Endometrium (tissue), 2 donors: ENCODE results near the gene NEBL.
"Not testable (repeated sequence)": the region's sequence is repeated elsewhere in the genome, so short reads cannot be mapped to it uniquely, and the experiment has no call there.

Experiments
- FAIRE-seq: peaks from 2 replicates; lab custom pipeline; 2012; peaks lifted over from hg19 to GRCh38; lab: Jason Lieb, UNC
- donor health status: control.
- donor health status: control.

The NEBL gene, protein sequence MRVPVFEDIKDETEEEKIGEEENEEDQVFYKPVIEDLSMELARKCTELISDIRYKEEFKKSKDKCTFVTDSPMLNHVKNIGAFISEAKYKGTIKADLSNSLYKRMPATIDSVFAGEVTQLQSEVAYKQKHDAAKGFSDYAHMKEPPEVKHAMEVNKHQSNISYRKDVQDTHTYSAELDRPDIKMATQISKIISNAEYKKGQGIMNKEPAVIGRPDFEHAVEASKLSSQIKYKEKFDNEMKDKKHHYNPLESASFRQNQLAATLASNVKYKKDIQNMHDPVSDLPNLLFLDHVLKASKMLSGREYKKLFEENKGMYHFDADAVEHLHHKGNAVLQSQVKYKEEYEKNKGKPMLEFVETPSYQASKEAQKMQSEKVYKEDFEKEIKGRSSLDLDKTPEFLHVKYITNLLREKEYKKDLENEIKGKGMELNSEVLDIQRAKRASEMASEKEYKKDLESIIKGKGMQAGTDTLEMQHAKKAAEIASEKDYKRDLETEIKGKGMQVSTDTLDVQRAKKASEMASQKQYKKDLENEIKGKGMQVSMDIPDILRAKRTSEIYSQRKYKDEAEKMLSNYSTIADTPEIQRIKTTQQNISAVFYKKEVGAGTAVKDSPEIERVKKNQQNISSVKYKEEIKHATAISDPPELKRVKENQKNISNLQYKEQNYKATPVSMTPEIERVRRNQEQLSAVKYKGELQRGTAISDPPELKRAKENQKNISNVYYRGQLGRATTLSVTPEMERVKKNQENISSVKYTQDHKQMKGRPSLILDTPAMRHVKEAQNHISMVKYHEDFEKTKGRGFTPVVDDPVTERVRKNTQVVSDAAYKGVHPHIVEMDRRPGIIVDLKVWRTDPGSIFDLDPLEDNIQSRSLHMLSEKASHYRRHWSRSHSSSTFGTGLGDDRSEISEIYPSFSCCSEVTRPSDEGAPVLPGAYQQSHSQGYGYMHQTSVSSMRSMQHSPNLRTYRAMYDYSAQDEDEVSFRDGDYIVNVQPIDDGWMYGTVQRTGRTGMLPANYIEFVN

DNA sequence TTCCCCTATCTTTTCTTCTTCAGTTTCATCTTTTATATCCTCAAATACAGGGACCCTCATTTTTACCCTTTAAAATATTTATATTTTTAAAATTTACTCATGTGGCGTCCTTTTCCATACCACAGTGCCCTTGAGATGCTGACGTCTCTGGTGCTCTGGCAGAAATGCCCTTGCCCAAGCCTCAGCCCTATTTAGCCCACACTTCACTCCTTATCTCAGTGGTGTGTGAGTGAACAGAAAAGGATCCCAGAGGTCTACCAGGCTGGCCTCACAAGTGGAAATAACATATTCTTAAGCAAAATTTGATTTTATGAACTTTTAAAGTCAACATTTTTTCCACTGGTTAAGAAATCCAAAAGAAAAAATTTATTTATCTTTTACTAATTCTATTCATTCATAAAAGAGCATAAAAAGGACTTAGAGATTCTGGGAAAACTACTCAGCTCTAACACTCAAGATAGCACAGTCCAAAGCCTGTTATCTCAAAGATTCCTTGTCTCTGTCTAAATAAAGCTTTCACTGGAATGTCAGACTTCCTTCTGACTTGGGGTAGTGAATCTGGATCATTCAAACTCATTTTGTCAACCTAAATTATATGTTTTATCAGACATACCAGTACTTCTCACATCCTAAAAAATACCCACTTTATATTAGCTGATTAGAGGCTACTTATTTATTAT lies at the start of gene NEBL:
Gene NEBL, minus strand, starts transcription at position 166 of the 680 bp plus-strand sequence. Its CDS starts 106 bp downstream, at position 60.
- no peak for FAIRE-seq

DNA sequence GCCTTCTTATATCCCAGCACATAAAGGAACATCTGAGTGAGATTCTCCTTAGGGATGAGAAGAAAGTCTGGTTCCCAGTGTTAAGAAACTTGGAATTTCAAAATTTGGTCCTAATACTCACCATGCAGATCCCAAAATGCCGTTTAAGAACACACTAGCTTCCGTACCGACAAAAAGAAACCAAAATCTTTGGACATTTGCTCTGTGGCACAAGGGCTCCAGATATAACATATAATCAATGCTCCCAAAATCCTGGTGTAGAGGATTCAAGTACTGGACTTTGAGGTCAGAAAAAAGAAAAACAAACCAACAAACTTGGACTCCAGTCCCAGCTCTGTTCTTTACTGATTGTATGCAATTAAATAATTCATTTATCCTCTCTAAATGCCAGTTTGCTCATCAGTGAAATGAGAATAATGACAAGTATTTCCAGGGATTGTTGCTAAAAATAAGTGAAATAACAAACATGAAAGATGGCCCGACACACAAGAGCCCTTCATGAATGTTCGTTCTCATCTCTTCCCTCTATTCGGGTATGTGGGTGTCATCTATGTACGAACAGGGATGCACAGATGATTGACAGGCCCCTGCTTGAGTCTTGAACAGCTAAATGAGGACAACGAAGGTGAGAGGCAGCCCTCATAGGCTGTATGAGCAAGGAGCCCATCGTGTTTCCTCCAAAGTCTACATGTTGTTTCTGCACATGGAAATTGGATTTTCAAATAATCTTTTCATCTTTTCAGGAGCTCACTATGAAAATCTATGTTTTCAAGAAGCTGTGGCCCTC lies 48.6 kb upstream of the NEBL start:
- no peak for FAIRE-seq

DNA sequence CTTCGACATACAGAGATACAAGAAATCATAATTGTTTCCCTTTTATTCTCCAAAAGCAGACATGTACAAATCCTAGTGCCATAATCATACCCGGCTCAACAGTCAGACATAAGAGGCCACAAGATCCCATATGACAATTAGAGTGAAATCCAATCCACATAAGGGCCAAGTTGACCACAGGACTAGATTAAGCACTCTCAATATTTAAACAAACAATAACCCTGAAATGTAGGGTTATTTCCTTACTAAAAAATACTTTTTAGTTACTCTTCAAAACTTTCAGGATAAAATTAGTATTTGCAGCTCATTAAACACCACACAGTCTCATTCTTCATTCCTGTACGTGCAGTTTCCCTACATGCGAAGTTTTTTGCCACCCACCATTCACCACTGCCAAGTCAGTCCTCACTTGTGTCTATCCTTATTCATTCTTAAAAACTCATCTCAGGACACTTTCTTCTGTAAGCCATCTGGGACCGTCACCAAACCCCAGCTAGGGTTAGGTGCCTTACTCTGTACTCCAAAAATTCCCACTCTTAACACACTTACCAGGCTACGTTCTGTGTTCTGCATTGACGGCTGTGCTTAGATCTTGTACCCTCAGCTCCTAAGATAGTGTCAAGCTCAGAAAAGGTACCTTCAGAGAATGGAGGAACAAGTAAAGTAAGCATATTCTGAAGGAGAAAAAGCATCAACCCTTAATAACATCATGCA lies 47.8 kb upstream of the NEBL start:
- FAIRE-seq = no peak

DNA sequence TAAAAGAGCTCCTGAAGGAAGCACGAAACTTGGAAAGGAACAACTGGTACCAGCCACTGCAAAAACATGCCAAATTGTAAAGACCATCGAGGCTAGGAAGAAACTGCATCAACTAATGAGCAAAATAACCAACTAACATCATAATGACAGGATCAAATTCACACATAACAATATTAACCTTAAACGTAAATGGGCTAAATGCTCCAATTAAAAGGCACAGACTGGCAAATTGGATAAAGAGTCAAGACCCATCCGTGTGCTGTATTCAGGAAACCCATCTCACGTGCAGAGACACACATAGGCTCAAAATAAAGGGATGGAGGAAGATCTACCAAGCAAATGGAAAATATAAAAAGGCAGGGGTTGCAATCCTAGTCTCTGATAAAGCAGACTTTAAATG lies 42.3 kb upstream of the NEBL start:
- FAIRE-seq = not testable (repeated sequence)

DNA sequence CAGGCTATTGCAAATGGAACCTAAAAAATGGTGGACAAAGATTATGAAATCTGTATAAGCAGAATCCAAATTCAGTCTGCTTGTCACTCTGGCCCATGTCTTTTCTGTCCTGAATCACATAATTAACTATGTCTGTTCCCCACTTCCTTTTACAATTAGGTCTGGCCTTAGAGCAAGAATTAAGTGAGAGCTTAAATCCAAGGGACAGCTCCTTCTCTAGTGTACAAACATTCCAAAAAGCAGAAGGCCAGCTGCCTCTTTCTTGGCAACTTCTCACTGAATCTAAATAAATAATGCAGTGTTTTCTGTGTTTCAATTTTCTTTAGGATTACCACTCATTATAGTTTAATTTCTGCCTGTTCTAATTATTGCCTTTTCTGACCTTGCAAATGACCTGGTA lies 39.3 kb upstream of the NEBL start:
- FAIRE-seq = no peak

DNA sequence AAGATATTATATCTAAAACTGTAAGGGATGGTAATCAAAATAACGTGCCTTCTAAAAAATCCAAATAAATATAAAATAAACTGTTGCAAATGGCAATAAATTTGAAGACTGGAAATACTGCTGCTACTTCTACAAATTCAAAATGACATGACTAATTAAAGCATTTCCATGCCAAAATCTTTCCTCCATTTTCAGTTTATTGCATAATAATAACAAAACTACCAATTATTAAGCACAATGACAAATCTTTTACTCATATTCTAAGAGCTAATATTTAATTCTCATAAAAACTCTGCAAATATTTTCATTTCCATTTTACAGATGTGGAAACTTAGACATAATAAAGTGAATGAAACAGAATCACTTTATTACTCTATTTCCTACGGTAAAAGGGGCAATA lies 38.8 kb upstream of the NEBL start:
- no peak for FAIRE-seq

DNA sequence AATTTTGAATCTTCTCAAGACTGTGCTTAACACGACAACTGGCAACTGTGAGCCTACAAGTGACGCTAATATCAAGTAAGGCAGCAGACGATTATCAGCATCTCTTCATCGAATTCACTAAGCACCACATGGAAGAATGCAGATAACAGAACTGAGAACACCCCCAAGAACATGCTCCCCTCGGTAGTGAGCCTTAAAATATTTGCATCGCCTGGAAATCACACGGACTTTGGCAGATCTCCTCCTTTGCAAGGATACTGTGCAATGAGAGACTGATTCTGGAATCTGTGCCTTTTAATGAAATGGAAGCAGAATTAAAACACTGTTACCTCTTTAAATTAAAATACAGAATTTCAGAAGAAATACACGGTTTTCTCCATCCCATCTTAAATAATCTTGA lies 38.2 kb upstream of the NEBL start:
- FAIRE-seq = no peak

DNA sequence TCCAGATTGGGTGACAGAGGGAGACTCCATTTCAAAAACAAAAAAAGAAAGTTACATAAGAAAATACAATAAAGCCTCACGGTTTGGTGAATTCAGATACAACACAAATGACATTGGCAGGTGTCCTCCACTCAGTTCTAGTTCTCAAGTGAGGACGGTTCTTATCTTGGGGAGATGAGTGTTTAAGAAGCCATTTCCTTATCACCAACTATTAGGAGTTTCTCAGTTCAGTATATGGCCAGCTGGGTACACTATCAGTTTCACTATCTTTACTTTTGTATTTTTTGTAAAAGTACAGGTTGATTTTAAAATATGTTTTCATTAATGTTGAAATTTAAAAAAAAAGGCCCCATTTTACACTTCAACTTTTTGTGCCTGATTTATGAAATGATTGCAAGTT lies 36.6 kb upstream of the NEBL start:
- no peak for FAIRE-seq

DNA sequence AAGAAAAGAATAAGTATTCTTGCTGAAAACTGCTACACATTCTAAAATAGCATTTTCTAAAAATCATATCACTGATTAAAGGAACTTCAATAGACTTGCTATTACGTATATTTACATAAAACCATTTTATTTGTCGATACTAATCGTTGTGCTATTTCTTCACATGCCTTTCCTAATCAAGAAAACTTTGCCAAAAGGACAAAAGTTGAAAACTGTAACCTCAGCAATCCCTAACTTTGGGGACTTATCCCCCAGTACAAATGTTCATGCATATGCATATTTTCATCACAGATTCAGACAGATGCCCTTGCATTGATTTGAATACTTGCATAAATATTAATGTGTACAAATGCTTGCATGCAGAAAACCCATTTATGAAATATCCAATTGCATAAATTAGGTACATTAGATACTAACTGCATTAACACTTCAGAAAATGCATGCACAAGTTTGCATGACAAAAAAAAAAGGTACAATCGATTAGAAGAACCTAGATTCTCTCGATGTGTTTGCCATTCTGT lies 35.6 kb upstream of the NEBL start:
- no peak for FAIRE-seq

DNA sequence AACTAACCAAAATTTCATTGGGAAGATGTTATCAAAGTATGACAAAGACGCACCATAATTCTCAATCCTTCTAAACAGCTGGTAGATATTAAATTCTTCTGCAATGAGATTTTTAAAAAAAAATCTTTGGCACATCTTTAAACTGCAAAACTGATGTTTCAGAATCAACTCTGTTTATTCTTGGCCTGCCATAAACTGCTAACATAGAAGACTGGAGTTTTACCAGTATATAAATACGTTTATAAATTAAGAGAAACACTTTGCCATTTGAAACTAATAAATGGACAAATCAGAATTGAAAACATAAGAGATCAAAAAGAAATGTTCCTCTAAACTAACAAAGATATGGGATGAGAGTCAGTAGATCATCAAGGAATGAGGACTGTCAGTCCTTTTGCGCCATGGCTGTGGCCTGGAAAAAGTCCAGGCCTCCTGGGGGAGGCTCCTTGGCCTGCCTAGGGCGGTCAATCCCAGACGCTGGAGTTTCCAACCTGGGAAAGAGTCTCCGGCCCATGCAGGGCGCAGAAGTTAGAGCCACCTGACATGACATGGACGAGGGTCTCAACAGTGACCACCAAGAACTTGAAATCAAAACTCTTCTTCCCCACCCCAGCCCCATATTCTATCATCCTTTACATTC lies 34.2 kb upstream of the NEBL start:
- no peak for FAIRE-seq

DNA sequence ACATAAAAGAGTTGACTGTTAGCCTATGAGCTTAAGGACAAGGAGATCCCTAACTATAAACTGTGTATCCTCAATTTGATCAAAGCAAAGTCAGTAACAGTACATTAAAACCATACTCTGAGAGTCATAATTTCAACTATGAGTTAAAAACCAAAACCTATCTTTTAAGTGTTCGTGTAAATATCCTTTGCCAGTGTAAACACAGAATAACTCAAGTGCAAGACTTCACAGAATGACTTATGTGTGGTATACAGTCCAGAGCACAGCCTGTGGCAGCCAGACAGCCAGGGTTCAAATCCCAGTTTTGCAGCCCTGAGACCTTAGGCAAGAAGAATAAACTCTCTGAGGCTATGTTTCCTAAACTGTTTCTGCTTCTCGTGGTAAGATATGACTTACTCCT lies 30.3 kb upstream of the NEBL start:
- FAIRE-seq = no peak

DNA sequence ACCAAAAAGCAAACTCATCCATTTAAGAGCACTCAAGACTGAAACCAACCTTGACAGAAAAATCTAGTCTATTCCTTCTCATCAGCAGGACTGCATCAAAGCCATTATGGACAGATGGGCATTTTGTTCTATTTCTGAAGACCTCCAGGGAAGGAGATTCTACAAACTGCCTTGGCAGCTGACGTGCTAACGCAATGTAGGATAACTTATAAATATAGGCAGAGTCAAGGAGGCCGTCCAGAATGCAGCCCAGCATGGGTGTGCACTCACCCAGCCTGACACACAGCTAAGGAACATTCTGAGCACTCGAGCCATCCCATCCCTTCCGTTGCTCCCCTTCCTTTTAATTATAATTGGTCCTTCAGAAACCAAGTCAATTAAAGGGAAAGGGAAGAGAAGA lies 25.3 kb upstream of the NEBL start:
- FAIRE-seq = no peak

DNA sequence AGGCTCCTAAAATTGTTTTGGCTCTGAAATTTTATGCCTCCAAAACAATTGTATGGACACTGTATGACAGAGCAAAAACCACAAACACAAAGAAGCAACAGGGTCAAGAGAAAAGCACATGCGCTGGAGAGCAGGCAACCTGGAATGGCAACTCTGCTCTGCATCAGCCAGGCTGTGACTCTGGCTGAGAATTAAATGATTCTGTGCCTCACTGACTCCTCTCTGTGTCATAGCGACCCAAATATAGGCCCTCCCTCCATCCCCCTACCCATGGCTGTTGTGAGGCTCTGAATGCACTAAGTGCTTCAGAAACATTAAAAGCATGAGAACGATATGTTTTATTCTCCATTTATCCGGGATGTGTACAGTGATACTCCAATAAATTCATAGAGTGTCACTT lies 24.9 kb upstream of the NEBL start:
- no peak for FAIRE-seq

DNA sequence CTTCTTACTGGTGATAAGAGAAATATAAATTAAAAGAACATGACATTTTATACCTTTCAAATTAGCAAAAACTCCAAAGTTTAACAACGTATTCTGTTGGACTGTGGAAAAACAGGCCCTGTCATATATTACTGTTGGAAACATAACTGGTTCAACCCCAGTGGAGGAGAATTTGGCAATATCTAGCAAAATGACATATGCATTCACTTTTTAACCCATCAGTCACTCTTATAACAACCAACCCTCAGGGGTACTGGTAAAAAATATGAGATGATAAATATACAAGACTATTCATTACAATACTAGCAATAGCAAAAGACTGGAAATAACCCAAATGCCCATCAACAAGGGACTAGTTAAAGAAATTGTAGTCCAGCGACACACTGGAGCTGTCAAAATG lies 22.9 kb upstream of the NEBL start:
- FAIRE-seq = no peak

DNA sequence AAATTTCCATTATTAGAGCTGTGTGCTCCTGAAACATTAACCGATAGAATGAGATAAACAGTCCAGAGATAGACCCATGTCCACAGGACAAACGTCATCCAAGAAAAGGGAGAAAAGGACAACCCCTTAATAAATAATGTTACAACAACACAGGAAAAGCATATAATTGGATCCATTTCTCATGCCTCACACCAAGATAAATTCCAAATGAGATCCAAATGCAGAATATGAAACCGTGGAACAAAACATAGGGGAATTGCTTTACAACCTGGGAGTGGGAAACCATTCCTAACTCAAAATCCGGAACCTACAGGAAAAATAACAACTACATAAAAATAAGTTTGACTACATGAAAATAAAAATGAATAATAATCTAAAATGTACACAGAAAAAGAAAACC lies 22.4 kb upstream of the NEBL start:
- no peak for FAIRE-seq

DNA sequence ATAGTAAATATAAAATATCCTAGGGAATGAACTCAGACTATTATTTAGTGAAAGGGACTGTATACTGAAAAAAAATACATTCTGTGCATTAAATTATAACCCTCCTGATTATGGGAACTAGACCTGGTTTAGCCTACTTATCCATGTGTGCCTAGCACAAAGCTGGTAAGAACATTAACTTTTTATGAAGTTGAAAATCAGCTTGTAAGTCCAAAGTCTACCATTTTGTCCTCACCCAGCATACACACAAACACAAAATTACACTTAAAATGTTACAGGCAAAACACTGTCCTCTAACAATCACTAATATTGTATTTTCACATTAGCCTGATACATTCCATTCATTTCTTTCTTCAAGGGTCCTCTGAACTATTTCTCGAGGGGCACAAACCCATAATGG lies 19.9 kb upstream of the NEBL start:
- FAIRE-seq = no peak

DNA sequence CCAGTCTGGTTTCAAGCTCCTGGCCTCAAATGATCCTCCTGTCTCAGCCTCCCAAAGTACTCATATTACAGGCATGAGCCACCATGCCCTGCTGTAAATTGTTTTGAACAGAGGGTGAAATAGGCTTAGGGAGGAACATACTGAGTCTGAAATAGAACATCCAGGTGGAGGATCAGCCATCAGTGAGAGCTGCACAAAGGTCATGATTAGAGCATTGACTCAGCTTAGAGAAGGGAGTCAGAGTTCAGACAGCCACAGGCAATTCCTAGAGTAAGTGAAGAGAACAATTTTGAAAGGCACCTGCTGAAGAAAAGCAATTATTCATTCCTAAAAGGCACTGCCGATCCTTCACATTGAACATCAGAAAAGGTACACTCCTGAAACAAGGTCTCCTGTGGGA lies 15.9 kb upstream of the NEBL start:
- FAIRE-seq = no peak

DNA sequence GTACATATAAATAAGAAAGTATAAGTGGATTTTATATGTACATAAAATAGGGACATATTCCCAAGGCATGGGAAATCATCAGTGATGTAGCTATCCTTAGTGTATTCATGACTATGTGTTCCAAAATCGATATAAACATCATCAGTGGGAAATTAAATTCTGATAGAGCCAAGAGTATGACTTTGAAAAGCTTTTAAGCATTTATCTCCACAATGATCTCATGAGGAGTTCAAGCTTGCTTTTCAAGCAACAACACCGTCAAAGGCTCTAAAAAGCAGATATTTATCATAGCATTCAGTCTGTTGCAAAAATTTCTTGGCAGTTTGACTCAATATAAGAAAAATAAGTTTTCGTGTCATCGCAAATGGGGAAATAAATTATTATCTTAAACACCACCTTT lies 14.5 kb upstream of the NEBL start:
- no peak for FAIRE-seq

DNA sequence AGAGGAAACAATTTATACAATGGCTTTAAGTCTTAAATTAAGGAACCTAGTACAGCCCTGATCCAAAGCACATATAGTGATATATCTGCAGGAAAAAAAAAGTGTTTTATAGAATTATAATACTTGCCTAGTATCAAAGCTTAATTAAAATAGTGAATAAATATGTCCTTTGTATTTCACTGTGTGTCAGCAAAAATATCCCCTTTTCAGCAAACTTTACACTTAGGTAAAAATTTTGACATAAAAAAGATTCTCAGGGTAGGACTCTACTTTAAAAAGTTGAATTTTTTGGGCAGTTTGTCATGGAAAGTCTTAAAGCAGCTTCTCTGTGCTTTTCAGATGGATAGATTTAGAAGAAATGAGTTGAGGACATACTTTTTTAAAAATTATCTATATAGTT lies 12.7 kb upstream of the NEBL start:
- no peak for FAIRE-seq

DNA sequence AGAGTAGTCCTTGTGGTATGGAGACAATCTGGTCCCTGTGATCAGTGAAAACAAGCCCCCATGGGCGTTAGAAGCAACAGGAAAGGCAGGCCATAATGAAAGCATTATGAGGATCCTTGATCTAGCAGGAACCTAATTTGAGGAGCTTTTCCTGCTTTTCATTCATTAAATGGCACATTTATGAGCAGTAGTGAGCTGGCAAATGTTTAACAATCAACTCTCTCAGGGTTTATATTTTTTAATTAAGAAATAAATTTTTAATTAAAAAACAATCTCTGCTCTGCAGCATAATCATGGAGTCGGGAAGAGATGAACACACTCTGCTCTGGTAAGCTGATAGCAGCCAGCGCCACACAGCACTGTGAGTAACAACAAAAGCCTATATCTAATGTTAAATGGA lies 11.3 kb upstream of the NEBL start:
- no peak for FAIRE-seq
